C4-2B (cell line): Measurements from ENCODE around the gene PLEKHO1.
"Not testable (repeated sequence)": the region's sequence is repeated elsewhere in the genome, so short reads cannot be mapped to it uniquely, and the experiment has no call there.

ENCODE experiments used
- CTCF ChIP-seq: fragments of 450-650 bp; conservative IDR thresholded peaks from 2 replicates; pipeline ENCODE4 v1.5.1; 2017; ENCODE audit warnings: mild to moderate bottlenecking
- ZFX ChIP-seq: fragments of 450-650 bp; IDR thresholded peaks from 2 replicates; pipeline ENCODE4 v1.6.1; 2017

- TF ChIP-seq CTCF, ZFX: not testable (repeated sequence)
These were observed 36.7 kb downstream of the PLEKHO1 start for GRCh38 chr1:150186438-150186788.
